ENCODE measurements around the gene ANXA4.

The ANXA4 gene

GRCh38 chr2:69815717-69816116 lies 73.8 kb downstream of the ANXA4 start:
- TF ChIP-seq CTCF (IDR thresholded peaks at IDR 0.05; ENCODE audit: extremely low read depth, missing control alignments): no peak
- DNase-seq (ENCODE audit: low spot score): no peak

GRCh38 chr2:69816923-69817542 lies 75.1 kb downstream of the ANXA4 start:
- peak; percentile 55 for DNase-seq (ENCODE audit: low spot score)
- peak; percentile 78 for TF ChIP-seq CTCF (IDR thresholded peaks at IDR 0.05; ENCODE audit: extremely low read depth, missing control alignments)

- no peak for TF ChIP-seq CTCF (IDR thresholded peaks at IDR 0.05; ENCODE audit: extremely low read depth, missing control alignments)
- DNase-seq (ENCODE audit: low spot score): no peak
These were observed 76.0 kb downstream of the ANXA4 start for GRCh38 chr2:69817729-69818501.

GRCh38 chr2:69827796-69828540 lies 86.0 kb downstream of the ANXA4 start:
- DNase-seq (ENCODE audit: low spot score): no peak
- no peak for TF ChIP-seq CTCF (IDR thresholded peaks at IDR 0.05; ENCODE audit: extremely low read depth, missing control alignments)

GRCh38 chr2:69828938-69829255 lies 87.0 kb downstream of the ANXA4 start:
- TF ChIP-seq CTCF (IDR thresholded peaks at IDR 0.05; ENCODE audit: extremely low read depth, missing control alignments): no peak
- no peak for DNase-seq (ENCODE audit: low spot score)

GRCh38 chr2:69829256-69830044 lies 87.5 kb downstream of the ANXA4 start, which contains the start of gene GMCL1:
Gene GMCL1, plus strand, starts transcription at chr2:69829660. Its CDS starts 233 bp downstream, at chr2:69829893.
- no peak for TF ChIP-seq CTCF (IDR thresholded peaks at IDR 0.05; ENCODE audit: extremely low read depth, missing control alignments)
- peak; percentile 95 for DNase-seq (ENCODE audit: low spot score)
